ENCODE data around the gene ARPIN.
A peak's percentile ranks its signal among the peaks of the same experiment; 100 is the strongest.
"Not testable (repeated sequence)": the region's sequence is repeated elsewhere in the genome, so short reads cannot be mapped to it uniquely, and the experiment has no call there.

Gene ARPIN

DNA sequence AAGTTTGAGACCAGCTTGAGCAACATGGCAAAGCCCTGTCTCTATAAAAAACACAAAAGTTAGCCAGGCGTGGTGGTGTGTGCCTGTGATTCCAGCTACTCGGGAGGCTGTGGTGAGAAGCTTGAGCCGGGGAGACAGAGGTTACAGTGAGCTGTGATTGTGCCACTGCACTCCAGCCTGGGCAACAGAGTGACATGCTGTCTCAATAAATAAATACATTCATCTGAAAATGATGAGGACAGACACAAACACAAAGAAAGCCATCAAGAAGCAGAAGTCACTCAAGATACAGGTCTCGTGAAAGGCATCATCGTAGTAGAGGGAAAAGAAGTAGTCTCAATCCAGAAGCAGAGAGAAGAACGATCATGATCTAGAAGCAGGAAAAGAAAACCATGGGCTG is 37.0 kb downstream of the ARPIN start:
- no peak for DNase-seq

DNA sequence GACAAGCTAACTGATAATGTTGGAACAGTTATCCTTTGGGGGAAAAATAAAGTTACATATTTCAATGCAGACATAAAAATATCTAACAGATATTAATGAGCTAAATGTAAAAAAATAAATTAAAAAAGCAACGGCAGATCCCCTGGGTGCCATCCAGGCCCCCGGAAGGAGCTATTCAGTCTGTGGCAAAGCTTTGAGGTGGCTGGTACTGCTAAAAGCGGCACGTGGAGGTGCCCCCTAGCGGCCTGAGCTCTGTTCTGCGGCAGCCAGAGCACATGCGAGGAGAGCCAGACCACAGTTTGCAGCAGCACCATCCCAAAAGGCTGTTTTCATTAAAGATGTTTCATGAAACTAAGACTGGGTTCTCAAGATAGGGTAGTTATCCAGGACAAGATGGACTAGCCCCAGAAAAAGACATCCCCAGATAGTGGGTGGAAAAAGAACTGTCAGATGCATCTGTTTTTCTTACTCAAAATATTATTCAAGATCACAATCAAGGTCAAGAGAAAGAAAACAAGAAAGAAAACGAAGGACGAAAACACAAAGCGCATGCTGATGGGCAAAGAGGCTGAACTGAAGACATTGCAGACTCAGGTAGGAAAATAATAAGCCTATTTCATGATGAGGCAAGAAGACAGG is 37.7 kb downstream of the ARPIN start:
- peak; percentile 80 for DNase-seq

GRCh38 chr15:89870688-89871288 is 42.0 kb downstream of the ARPIN start:
- no peak for DNase-seq

DNA sequence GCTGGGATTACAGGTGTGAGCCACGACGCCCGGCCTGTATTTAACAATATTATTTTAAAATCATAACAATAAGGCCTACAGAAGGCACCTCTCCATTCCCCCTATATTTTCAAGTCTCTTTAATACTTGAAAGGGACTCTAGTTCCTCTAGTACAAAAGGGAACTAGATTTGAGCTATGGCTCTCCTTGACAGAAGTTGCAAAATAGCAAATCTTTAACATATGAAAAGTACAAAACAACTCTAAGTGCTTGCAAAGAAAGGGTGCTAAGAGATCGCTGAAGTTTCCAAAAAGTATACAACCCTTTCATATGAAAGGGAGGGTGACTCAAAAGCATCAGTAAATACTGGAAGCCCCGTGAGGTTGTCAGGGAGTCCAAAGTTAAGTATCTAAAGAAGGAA is 42.7 kb downstream of the ARPIN start:
- no peak for DNase-seq

- not testable (repeated sequence) for DNase-seq
Measured at GRCh38 chr15:89869490-89869889, 43.3 kb downstream of the ARPIN start.

DNA sequence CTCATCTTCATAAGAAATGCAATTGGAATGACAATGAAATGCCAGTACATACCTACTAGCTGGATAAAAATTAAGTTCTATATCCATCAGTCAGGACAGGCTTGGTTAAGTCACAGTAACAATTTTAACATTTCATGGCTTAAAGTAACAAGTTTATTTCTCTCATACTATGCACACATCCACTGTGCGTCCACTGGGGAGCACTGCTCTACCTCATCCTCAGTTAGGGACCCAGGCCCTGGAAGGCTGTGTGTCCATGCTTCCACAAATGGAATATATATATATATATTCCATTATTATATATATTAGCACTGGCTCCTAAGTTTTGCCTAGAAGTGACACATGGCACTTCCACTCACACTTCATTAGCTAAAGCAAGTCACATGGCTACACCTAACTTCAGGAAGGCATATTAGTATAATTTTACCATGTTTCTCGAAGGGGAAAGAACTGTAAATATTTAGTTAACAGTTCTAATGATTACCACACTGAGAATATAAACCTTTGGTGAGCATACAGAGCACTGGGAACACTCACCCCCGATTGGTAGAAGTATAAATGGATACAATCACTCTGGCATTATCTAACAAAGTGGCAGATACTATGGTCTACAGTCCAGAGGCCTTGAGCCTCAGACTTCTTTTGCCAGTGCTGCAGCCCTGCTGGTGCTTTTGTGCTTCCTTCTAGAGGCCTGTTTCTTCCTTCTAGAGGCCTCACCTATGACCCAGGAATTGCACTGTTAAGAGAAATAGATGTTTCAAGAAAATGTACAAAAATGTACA is 47.6 kb downstream of the ARPIN start:
- no peak for DNase-seq

GRCh38 chr15:89863918-89864317 is 48.8 kb downstream of the ARPIN start:
- no peak for DNase-seq

GRCh38 chr15:89860891-89861290 is 51.9 kb downstream of the ARPIN start:
- no peak for DNase-seq

GRCh38 chr15:89860431-89860830 is 52.3 kb downstream of the ARPIN start:
- no peak for DNase-seq

GRCh38 chr15:89858661-89859458 is 53.9 kb downstream of the ARPIN start:
- DNase-seq: no peak

DNA sequence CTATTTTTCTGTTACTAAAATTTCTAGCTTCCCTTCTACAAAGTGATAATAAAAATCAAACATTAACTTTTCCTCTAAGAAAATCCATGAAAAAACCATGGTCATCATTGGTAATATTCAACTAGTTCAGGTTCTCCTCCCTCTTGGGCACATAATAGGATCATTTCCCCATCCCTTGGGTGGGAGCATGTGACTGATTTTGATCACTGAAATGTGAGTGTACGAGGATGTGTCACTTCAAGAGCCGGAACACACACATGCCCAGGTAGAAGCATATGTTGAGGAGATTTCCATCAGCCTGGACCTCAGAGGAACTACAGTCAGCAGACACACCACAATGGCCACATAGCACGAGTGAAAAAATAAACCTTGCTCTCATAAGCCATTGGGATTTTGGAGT is 55.1 kb downstream of the ARPIN start:
- no peak for DNase-seq

DNA sequence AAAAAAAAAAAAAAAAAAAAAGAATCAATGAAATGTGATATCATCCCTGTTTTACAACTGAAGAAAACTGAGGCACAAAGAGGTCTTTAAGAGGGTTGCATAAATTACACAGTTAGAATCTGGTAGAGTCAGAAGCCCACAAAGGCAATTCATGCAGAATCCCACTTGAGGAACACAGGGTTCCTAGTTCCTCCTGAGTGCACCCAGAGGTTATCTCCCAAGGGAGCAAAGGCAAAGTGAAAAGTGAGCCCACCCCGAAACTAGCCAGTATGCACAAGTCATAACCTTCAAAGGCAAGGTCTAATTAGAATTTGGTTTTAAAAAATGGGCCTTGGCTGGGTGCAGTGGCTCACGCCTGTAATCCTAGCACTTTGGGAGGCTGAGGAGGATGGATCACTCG is 56.8 kb downstream of the ARPIN start:
- no peak for DNase-seq

DNA sequence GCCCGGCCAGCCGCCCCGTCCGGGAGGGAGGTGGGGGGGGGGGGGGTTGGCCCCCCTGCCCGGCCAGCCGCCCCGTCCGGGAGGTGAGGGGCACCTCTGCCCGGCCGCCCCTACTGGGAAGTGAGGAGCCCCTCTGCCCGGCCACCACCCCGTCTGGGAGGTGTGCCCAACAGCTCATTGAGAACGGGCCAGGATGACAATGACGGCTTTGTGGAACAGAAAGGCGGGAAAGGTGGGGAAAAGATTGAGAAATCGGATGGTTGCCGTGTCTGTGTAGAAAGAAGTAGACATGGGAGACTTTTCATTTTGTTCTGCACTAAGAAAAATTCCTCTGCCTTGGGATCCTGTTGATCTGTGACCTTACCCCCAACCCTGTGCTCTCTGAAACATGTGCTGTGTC is 57.9 kb downstream of the ARPIN start:
- not testable (repeated sequence) for DNase-seq

- DNase-seq: no peak
Measured at GRCh38 chr15:89852342-89852995, 60.3 kb downstream of the ARPIN start.

DNA sequence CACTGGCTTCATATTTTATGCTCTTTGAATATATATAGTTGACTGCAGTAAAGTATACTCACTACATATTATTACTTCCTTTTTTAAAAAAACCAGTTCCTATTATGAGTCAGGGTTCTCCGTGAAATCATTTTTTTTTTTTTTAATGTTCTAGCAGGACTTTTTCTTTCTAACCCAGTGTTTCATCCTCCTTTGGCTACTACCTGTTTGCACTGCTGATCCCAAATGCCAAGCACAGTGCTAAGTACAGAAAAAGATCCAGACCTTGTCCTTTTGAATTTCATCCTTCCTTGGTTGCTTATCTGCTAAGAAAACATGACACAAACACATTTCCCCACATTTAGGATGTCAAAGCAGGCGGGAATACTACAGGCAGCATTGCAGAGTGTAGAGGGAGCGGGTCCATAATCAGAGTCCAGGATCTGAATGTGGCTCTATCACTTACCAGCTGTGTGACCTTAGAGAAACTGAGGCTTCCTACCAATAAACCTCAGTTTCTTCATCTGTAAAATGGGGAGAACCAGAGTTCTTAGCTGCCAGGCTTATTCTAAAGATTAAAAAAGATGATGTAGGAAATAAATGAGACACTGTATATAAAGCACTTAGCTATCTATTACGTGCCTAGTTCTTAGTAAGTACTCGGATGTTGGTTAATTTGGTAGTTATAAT is 60.9 kb downstream of the ARPIN start:
- no peak for DNase-seq

DNA sequence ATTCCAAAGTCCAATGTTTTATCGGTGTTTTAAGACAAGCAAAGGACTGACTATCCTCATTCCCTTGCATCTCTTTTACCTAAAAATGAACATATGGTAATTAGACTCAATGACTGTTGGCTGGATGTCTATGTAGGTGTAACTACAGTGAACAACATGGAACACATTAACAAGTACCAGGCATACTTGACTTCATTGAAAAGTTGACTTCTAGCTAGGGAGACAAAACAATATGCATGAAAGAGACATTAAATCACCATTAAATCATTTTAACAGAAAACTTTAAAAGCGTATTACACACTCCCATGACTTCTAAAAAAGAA is 63.8 kb downstream of the ARPIN start:
- no peak for DNase-seq

DNA sequence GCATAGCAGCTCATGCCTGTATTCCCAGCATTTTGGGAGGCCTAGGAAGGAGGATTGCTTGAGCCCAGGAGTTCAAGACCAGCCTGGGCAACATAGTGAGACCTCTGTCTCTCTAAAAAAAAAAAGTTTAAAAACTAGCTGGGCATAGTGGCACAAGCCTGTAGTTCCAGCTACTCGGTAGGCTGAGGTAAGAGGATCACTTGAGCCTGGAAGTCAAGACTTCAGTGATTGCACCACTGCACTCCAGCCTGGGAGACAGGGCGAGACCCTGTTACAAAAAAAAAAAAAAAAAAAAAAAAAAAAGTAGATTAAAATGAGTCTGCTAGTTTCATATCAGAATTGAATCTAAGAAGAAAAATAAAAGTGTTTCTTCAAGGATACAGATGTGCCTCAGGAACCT is 65.7 kb downstream of the ARPIN start:
- DNase-seq: no peak

DNA sequence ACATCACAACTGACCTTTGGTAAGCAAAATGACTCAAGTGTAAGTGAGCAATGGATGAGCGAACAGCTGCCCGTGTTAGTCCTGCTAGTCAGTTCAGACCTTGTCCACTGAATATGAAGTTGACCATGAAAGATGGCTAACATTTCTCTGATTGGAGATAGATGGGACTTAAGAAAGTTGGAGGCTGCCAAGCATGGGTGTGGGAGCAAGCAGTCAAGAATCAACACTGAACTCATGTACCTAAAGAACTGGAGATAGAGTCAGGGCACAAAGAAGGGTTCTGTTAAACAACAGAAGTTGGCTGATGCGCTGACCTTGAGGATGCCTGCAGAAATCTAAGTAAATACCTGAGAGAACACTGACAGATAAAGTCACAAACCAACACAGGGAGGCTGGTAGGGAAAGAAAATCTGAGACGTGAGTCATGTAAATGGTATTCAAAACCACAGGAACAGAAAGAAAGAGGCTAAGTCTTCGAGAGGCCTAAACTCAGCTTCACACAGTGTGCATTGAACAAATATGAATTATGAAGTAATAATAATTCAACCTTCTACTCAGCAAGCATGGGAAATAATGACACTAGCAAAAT is 67.4 kb downstream of the ARPIN start:
- no peak for DNase-seq
